ENCODE measurements around the gene BCAR1. TPM values are rescaled to one million over a fixed set of nuclear protein-coding genes. Genes with fewer than 3 reads are reported as not detected.
"Not testable (repeated sequence)": the region's sequence is repeated elsewhere in the genome, so short reads cannot be mapped to it uniquely, and the experiment has no call there.

BCAR1 gene
- total and polyA plus RNA-seq, 12 donors = 54.6 to 85.2 (median 71.3) TPM

DNA sequence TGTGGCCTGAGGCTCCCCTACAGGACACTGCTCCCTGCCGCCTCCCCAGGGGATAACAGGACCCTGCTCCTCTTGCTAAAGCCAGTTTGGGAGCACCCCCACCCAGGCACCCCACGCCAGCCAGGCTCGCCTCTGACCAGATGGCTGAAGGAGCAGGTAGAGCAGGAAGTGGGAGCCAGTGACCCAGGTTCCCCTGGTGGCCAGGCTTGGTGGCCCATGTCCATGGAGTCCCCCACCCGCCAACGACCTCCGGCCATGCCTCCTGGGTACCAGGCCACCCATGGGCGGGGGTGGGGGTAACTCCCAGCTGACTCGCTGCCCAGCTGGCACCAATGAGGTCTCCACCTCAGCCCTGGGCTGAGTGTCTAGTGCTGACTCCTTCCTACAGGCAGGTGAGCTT, 10.0 kb downstream of the BCAR1 start:
- intact Hi-C loops (cut with DNase I) = no loop called here
- DNase-seq = no peak
- no peak overlapping the region for H3K4me3 ChIP-seq
- ATAC-seq = no peak
- H3K4me1 ChIP-seq = peaks cover 53 to 98% (median 81%) of the 10 kb centered on the region in 9 donors
- 75 to 78% methylated on average over 7 to 8 of the region's 8 CpGs for WGBS, 2 donors
- H3K27me3 ChIP-seq = peaks cover 0 to 29% (median 0%) of the 10 kb centered on the region in 7 donors
- H3K27ac ChIP-seq = peak overlapping the region in 1 of 10 donors; percentile 19
- peaks cover 0 to 57% (median 10%) of the 10 kb centered on the region in 9 donors for H3K36me3 ChIP-seq
- no peaks in the 10 kb centered on the region for H3K9me3 ChIP-seq
- TF ChIP-seq, protein P1, sequence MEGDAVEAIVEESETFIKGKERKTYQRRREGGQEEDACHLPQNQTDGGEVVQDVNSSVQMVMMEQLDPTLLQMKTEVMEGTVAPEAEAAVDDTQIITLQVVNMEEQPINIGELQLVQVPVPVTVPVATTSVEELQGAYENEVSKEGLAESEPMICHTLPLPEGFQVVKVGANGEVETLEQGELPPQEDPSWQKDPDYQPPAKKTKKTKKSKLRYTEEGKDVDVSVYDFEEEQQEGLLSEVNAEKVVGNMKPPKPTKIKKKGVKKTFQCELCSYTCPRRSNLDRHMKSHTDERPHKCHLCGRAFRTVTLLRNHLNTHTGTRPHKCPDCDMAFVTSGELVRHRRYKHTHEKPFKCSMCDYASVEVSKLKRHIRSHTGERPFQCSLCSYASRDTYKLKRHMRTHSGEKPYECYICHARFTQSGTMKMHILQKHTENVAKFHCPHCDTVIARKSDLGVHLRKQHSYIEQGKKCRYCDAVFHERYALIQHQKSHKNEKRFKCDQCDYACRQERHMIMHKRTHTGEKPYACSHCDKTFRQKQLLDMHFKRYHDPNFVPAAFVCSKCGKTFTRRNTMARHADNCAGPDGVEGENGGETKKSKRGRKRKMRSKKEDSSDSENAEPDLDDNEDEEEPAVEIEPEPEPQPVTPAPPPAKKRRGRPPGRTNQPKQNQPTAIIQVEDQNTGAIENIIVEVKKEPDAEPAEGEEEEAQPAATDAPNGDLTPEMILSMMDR (IDR thresholded peaks at IDR 0.05) = no peak

DNA sequence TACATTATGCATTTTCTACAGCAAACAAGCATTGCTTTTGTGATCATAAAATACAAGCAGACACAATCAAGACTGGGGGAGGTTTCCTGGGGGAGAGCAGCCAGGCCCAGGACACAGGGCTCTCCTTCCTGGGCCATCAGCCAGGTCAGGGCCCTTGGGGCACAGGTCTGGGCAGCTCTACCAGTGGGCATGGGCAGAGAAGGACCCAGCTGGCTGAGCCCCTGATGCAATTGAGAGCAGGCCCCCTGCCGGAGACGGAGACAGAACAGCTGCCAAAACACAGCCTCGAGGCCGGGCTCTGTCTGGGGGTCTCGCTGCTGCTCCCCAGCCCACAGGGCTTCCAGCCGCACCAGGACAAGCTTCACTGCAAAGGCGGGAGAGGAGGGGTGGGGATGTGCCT, 10.8 kb downstream of the BCAR1 start:
- H3K4me1 ChIP-seq = peaks cover 50 to 90% (median 74%) of the 10 kb centered on the region in 9 donors
- H3K27ac ChIP-seq = peak overlapping the region in 7 of 10 donors; percentile 31 to 89 (median 84)
- not testable (repeated sequence) for H3K9me3 ChIP-seq

DNA sequence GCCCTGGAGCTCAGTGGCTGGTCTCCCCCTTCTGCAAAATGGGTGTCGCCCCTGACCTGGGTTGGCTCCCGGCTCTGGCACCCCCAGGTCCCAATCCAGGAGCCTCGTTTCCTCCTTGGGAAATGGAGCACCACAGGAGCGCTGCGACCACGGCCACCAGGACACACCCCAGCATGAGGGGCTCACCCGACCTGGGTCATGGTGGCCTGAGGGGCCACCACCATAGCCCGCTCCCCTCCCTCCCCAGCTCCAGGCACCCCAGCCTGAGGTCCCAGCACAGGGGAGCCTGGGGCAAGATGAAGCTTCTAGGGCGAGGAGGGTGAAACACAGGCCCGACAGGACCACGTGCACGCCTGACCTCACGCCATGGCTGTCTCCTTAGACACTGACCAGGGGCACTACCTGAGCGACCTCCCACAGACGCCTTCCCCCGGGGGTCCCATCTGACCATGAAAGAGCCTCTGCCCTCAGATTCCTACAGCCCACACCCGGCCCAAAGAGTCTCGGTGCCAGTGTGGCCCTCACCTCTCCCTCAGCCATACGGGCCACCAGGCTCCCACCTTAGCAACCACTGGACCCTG, 11.8 kb downstream of the BCAR1 start:
- Histone ChIP-seq H3K36me3 (peaks cover 0 to 74% (median 23%) of the 10 kb centered on the region in 9 donors), H3K4me1 (peaks cover 41 to 87% (median 65%) of the 10 kb centered on the region in 9 donors), H3K27me3 (peaks cover 0 to 29% (median 0%) of the 10 kb centered on the region in 7 donors), H3K27ac (peak overlapping the region; percentile 59 to 90 (median 84)), H3K9me3 (no peaks in the 10 kb centered on the region), H3K4me3 (no peak overlapping the region)
- TF ChIP-seq, protein P1 (IDR thresholded peaks at IDR 0.05) = no peak
- ATAC-seq (no peak), DNase-seq (no peak)
- intact Hi-C loops (cut with DNase I) = loop anchor here in 6 of 10 donors (5.0 to 10.0 kb wide), 4 partner anchors 65 to 85 kb away; no protein-coding TSS in a partner anchor
- WGBS, 2 donors = 72 to 77% methylated on average over 19 of the region's 19 CpGs

More for the DNA sequence above, 10.8 kb downstream of the BCAR1 start:
- H3K27me3 ChIP-seq = peaks cover 0 to 29% (median 0%) of the 10 kb centered on the region in 7 donors
- 56 to 65% methylated on average over 7 of the region's 7 CpGs for WGBS, 2 donors
- H3K4me3 ChIP-seq; ATAC-seq; DNase-seq; intact Hi-C loops (cut with DNase I): not testable (repeated sequence)
- peaks cover 0 to 64% (median 13%) of the 10 kb centered on the region in 9 donors for H3K36me3 ChIP-seq

DNA sequence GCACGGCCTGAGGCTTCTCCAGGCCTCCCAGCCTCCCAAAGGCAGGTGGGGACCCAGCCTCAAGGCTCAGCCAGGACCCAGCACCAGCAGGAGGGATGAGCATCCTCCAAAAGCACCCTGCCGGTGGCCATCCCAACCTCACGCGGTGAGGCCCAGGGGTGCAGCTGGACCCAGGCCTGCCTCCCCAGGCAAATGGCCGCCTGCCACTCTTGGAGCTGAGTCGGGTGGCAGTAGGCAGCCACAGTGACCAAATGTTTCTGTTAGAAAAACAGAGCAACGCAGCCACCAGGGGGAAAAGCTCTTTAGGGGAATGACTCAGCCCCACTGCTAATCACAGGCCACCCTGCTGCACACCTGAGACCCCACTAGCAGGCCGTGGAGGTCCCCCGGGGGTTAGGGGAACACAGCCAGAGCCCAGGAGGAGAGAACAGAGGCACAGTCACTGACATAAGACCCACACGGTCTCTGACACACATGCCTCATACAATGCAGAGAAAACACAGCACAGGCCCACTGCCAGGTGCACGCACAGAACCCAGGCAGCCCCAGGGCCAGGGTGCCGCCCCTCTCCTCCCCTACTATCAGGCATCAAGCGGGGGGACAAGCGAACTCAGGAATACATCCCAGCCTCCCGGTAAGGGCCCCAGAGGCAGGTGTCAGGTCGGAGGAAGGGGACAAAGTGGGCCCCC, 12.4 kb downstream of the BCAR1 start:
- ATAC-seq = peak in 6 of 8 donors; percentile 1 to 7 (median 5)
- H3K4me1 ChIP-seq = peaks cover 41 to 87% (median 65%) of the 10 kb centered on the region in 9 donors
- H3K27me3 ChIP-seq = peaks cover 0 to 29% (median 0%) of the 10 kb centered on the region in 7 donors
- TF ChIP-seq, protein P1 (IDR thresholded peaks at IDR 0.05) = peak in 5 of 9 donors; percentile 5 to 18 (median 13)
- intact Hi-C loops (cut with DNase I) = loop anchor here in 6 of 10 donors (5.0 to 10.0 kb wide), 4 partner anchors 66 to 86 kb away; no protein-coding TSS in a partner anchor
- H3K9me3 ChIP-seq = no peaks in the 10 kb centered on the region
- peak overlapping the region; percentile 59 to 90 (median 84) for H3K27ac ChIP-seq
- peak overlapping the region in 2 of 10 donors; percentile 7 to 15 for H3K4me3 ChIP-seq
- 40 to 43% methylated on average over 16 of the region's 16 CpGs for WGBS, 2 donors
- H3K36me3 ChIP-seq = peaks cover 0 to 80% (median 27%) of the 10 kb centered on the region in 9 donors
- peak in 1 of 2 donors; percentile 20 for DNase-seq
